Adrenal gland (tissue), 5 donors: Measurements from ENCODE around the gene LYZL6.

ENCODE experiments used
- CTCF ChIP-seq, 6 experiments: fragments of 450-650 bp in 4 of 6; fragments of 200-600 bp in 2 of 6; sonication (generic) in 1 of 6; IDR thresholded peaks; 1 replicate in 5 of 6; 2 replicates in 1 of 6; pipeline versions ENCODE4 v1.5.1 to v1.8.0; 2016 to 2021; ENCODE audit warnings: antibody characterized with exemption in 6 of 6, mild to moderate bottlenecking in 2 of 6, moderate library complexity in 1 of 6
- POLR2A ChIP-seq, 2 donors: fragments of 450-650 bp; IDR thresholded peaks; one replicate each; pipeline ENCODE4 v1.6.1; 2017; ENCODE audit warnings: antibody characterized with exemption in 2 of 2, mild to moderate bottlenecking in 2 of 2, moderate library complexity in 1 of 2
- donor health status: DM: no; HTN: no; CAD: no.

GRCh38 chr17:35912339-35912912 lies 31.1 kb downstream of the LYZL6 start:
- TF ChIP-seq CTCF (IDR thresholded peaks at IDR 0.05) = no peak
- no peak for TF ChIP-seq POLR2A (IDR thresholded peaks at IDR 0.05)
